NCI-H226 (cell line): ENCODE results near the gene ZNF629.

Experiments
- DNase-seq: peaks from one replicate; pipeline ENCODE4 v3.0.0-alpha.2; 2015

Gene ZNF629

GRCh38 chr16:30766206-30766932 is 20.6 kb downstream of the ZNF629 start:
- DNase-seq: no peak

GRCh38 chr16:30764816-30765465 is 22.1 kb downstream of the ZNF629 start:
- DNase-seq: no peak

GRCh38 chr16:30764086-30764485 is 22.9 kb downstream of the ZNF629 start:
- no peak for DNase-seq

GRCh38 chr16:30762991-30763725 is 23.8 kb downstream of the ZNF629 start:
- DNase-seq: no peak

GRCh38 chr16:30761928-30762902 is 24.8 kb downstream of the ZNF629 start, which contains the start of the genes CFAP119 and RNF40:
CFAP119 (minus strand) TSS chr16:30762062; CDS start chr16:30761748, 314 bp downstream.
RNF40 (plus strand) TSS chr16:30762322; CDS start chr16:30762546, 224 bp downstream.
- peak; percentile 95 for DNase-seq

GRCh38 chr16:30761427-30761927 is 25.5 kb downstream of the ZNF629 start:
- DNase-seq: no peak

- DNase-seq: no peak
Measured at GRCh38 chr16:30760577-30761426, 26.2 kb downstream of the ZNF629 start.

- no peak for DNase-seq
Measured at GRCh38 chr16:30760001-30760559, 26.9 kb downstream of the ZNF629 start.

GRCh38 chr16:30758988-30759491 is 28.0 kb downstream of the ZNF629 start:
- no peak for DNase-seq

- no peak for DNase-seq
Measured at GRCh38 chr16:30757316-30757715, 29.7 kb downstream of the ZNF629 start.

- no peak for DNase-seq
Measured at GRCh38 chr16:30756781-30757100, 30.3 kb downstream of the ZNF629 start.

- DNase-seq: no peak
Measured at GRCh38 chr16:30755955-30756780, 30.8 kb downstream of the ZNF629 start.

GRCh38 chr16:30753596-30753995 is 33.4 kb downstream of the ZNF629 start:
- DNase-seq: no peak

- DNase-seq: no peak
Measured at GRCh38 chr16:30750876-30751465, 36.0 kb downstream of the ZNF629 start.

GRCh38 chr16:30750201-30750600 is 36.8 kb downstream of the ZNF629 start:
- no peak for DNase-seq

- DNase-seq: peak; percentile 70
Measured at GRCh38 chr16:30748634-30749445, 38.2 kb downstream of the ZNF629 start.

GRCh38 chr16:30747799-30748633 is 39.0 kb downstream of the ZNF629 start, which contains the start of gene PHKG2:
PHKG2 (plus strand) TSS chr16:30748425; CDS start chr16:30748821, 396 bp downstream.
- peak; percentile 99 for DNase-seq
